Neuron (in vitro differentiated cells): Measurements from ENCODE around the gene SPTLC3.
A peak's percentile ranks its signal among the peaks of the same experiment; 100 is the strongest.

Experiments
- H2AFZ ChIP-seq: one replicate; pipeline ENCODE4 v1.6.1; 2013; ENCODE audit warnings: low read depth, mild to moderate bottlenecking, inconsistent platforms, low read length, moderate library complexity
- H3K27me3 ChIP-seq: one replicate; pipeline ENCODE4 v1.6.1; 2013; ENCODE audit warnings: low read length; ENCODE audit not compliant: insufficient read depth
- H3K36me3 ChIP-seq: one replicate; pipeline ENCODE4 v1.6.1; 2013; ENCODE audit warnings: low read length; ENCODE audit not compliant: insufficient read depth
- H3K4me1 ChIP-seq: one replicate; pipeline ENCODE4 v1.6.1; 2013; ENCODE audit warnings: low read length; ENCODE audit not compliant: insufficient read depth
- H3K4me3 ChIP-seq: 2 replicates; pipeline ENCODE4 v1.5.1; 2013; ENCODE audit warnings: mild to moderate bottlenecking, low read length, moderate library complexity
- H3K9me3 ChIP-seq: one replicate; pipeline ENCODE4 v1.6.1; 2013; ENCODE audit warnings: low read length

Gene SPTLC3

GRCh38 chr20:13121840-13122515 lies 113.2 kb downstream of the SPTLC3 start:
- H3K36me3 ChIP-seq = no peaks in the 10 kb centered on the region
- H3K9me3 ChIP-seq = no peaks in the 10 kb centered on the region
- no peak overlapping the region for H3K4me3 ChIP-seq
- H2AFZ ChIP-seq = no peak overlapping the region
- H3K27me3 ChIP-seq = no peaks in the 10 kb centered on the region
- H3K4me1 ChIP-seq = no peaks in the 10 kb centered on the region

GRCh38 chr20:13125486-13125885 lies 116.7 kb downstream of the SPTLC3 start:
- no peaks in the 10 kb centered on the region for H3K36me3 ChIP-seq
- H3K27me3 ChIP-seq = no peaks in the 10 kb centered on the region
- H3K4me1 ChIP-seq = no peaks in the 10 kb centered on the region
- H3K4me3 ChIP-seq = no peak overlapping the region
- no peak overlapping the region for H2AFZ ChIP-seq
- H3K9me3 ChIP-seq = no peaks in the 10 kb centered on the region

- H3K36me3 ChIP-seq = no peaks in the 10 kb centered on the region
- H3K9me3 ChIP-seq = no peaks in the 10 kb centered on the region
- H2AFZ ChIP-seq = no peak overlapping the region
Observed at GRCh38 chr20:13128173-13128572, 119.4 kb downstream of the SPTLC3 start.

GRCh38 chr20:13130061-13130706 lies 121.4 kb downstream of the SPTLC3 start:
- Histone ChIP-seq H3K9me3 (no peaks in the 10 kb centered on the region), H3K36me3 (no peaks in the 10 kb centered on the region), H3K4me1 (no peaks in the 10 kb centered on the region), H3K27me3 (no peaks in the 10 kb centered on the region), H2AFZ (no peak overlapping the region), H3K4me3 (no peak overlapping the region)

More at GRCh38 chr20:13128173-13128572, 119.4 kb downstream of the SPTLC3 start:
- Histone ChIP-seq H3K4me1 (no peaks in the 10 kb centered on the region), H3K4me3 (no peak overlapping the region), H3K27me3 (no peaks in the 10 kb centered on the region)

- no peak overlapping the region for H3K4me3 ChIP-seq
- no peaks in the 10 kb centered on the region for H3K27me3 ChIP-seq
- no peaks in the 10 kb centered on the region for H3K4me1 ChIP-seq
- H3K36me3 ChIP-seq = no peaks in the 10 kb centered on the region
- H3K9me3 ChIP-seq = no peaks in the 10 kb centered on the region
- no peak overlapping the region for H2AFZ ChIP-seq
Observed at GRCh38 chr20:13130707-13131103, 121.9 kb downstream of the SPTLC3 start.

- no peaks in the 10 kb centered on the region for H3K4me1 ChIP-seq
- H3K36me3 ChIP-seq = no peaks in the 10 kb centered on the region
- H2AFZ ChIP-seq = no peak overlapping the region
- no peak overlapping the region for H3K4me3 ChIP-seq
- no peaks in the 10 kb centered on the region for H3K9me3 ChIP-seq
- H3K27me3 ChIP-seq = no peaks in the 10 kb centered on the region
Observed at GRCh38 chr20:13131688-13132087, 122.9 kb downstream of the SPTLC3 start.

GRCh38 chr20:13139459-13140150 lies 130.8 kb downstream of the SPTLC3 start:
- no peak overlapping the region for H3K4me3 ChIP-seq
- H3K4me1 ChIP-seq = no peaks in the 10 kb centered on the region
- H3K27me3 ChIP-seq = no peaks in the 10 kb centered on the region
- no peaks in the 10 kb centered on the region for H3K9me3 ChIP-seq
- peak overlapping the region; percentile 10 for H2AFZ ChIP-seq
- no peaks in the 10 kb centered on the region for H3K36me3 ChIP-seq

GRCh38 chr20:13140201-13140600 lies 131.4 kb downstream of the SPTLC3 start:
- Histone ChIP-seq H3K4me1 (no peaks in the 10 kb centered on the region), H3K27me3 (no peaks in the 10 kb centered on the region), H3K9me3 (no peaks in the 10 kb centered on the region), H2AFZ (no peak overlapping the region), H3K4me3 (no peak overlapping the region), H3K36me3 (no peaks in the 10 kb centered on the region)

GRCh38 chr20:13140775-13141174 lies 132.0 kb downstream of the SPTLC3 start:
- Histone ChIP-seq H3K36me3 (no peaks in the 10 kb centered on the region), H3K9me3 (no peaks in the 10 kb centered on the region), H2AFZ (no peak overlapping the region), H3K4me1 (no peaks in the 10 kb centered on the region), H3K27me3 (no peaks in the 10 kb centered on the region), H3K4me3 (no peak overlapping the region)

GRCh38 chr20:13141546-13141945 lies 132.8 kb downstream of the SPTLC3 start:
- Histone ChIP-seq H3K9me3 (no peaks in the 10 kb centered on the region), H3K27me3 (no peaks in the 10 kb centered on the region), H2AFZ (no peak overlapping the region), H3K4me1 (no peaks in the 10 kb centered on the region), H3K36me3 (no peaks in the 10 kb centered on the region), H3K4me3 (no peak overlapping the region)

GRCh38 chr20:13142143-13142542 lies 133.4 kb downstream of the SPTLC3 start:
- Histone ChIP-seq H3K9me3 (no peaks in the 10 kb centered on the region), H3K4me1 (peaks cover 5% of the 10 kb centered on the region), H3K27me3 (no peaks in the 10 kb centered on the region), H2AFZ (no peak overlapping the region), H3K36me3 (no peaks in the 10 kb centered on the region), H3K4me3 (no peak overlapping the region)

GRCh38 chr20:13147071-13147963 lies 138.5 kb downstream of the SPTLC3 start:
- Histone ChIP-seq H3K36me3 (no peaks in the 10 kb centered on the region), H2AFZ (peak overlapping the region; percentile 6), H3K4me3 (no peak overlapping the region), H3K9me3 (no peaks in the 10 kb centered on the region), H3K4me1 (peaks cover 9% of the 10 kb centered on the region), H3K27me3 (no peaks in the 10 kb centered on the region)

- Histone ChIP-seq H3K27me3 (no peaks in the 10 kb centered on the region), H3K4me3 (no peak overlapping the region), H3K36me3 (no peaks in the 10 kb centered on the region), H3K9me3 (no peaks in the 10 kb centered on the region), H3K4me1 (peaks cover 9% of the 10 kb centered on the region), H2AFZ (no peak overlapping the region)
Observed at GRCh38 chr20:13147971-13148370, 139.2 kb downstream of the SPTLC3 start.
